Daoy (cell line): ENCODE results near the gene B9D1. TPM values are rescaled to one million over a fixed set of nuclear protein-coding genes. Genes with fewer than 3 reads are reported as not detected.

Experiments
- DNase-seq: peaks from one replicate; pipeline ENCODE4 v3.0.0-alpha.2; 2015; ENCODE audit warnings: low read depth
- total RNA-seq: library from RNA; depleted of rRNA; stranded (reverse); fragments of >200 nt; shearing (Covaris generic); gene quantifications from 2 replicates; pipeline ENCODE4 v1.2.3, GENCODE V29; 2014

Gene B9D1
- total RNA-seq, 1 experiment from 2014 or later, result 33.8 TPM

DNA sequence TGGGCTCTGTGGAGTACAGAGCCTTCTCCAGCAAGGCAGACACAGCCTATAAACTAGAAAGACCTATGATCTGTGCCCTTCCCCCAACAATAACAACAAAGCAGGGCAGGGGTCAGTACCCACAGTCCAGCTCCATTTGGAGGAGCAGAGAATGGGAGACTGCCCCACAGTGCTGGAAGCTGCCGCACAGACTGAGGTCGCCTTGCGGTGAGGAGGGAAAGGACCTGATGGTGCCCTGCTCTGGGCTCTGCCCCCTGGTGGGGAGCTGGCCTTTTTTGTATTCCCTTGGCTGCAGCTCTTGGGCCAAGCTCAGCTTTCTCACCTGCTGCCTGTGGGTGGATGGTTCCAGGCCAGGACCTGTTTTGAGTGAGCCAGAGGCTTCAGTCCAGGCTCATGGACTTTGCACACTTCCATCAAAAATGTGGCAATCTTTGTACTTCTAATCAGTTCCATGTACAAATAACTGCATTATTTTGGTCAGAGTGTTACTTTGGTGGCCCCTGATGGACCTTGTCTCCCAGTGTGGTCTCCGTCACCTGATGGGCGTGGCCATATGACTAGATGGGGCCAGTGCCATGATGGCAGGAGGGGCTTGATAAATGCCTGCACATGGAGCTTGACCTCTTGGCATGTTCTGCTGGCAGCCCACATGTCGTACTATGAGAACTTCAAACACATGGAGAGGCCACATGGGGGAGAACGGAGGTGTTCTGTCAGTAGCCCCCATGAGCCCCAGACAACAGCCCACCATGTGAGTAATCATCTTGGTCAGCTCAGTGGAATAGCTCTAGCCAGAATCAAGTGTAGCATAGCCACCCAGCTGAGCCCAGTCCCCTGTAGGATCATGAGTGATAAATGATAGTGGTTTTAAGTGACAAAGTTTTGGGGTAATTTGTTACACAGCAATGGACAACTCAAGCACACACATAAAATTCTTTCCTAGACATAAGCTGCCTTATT is 24.2 kb downstream of the B9D1 start:
- peak; percentile 46 for DNase-seq

DNA sequence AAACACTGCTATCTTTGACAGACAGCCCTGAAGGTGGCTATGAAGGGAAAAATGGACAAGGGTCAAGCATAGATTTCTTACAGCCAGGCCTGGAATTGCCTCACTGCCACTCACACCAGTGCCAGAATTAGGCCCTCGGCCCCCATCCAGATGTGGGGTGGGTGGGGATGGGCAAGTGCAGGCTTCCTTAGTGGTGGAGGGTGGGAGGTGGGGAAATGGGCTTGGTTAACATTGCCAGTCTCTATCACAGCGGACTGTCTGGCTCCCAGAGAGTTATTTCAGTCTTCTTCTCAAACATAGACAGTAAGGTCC is 24.9 kb downstream of the B9D1 start:
- DNase-seq, result no peak

GRCh38 chr17:19336938-19337711 is 25.4 kb downstream of the B9D1 start:
- no peak for DNase-seq

GRCh38 chr17:19335951-19336631 is 26.4 kb downstream of the B9D1 start:
- no peak for DNase-seq

- no peak for DNase-seq
Observed at GRCh38 chr17:19334331-19334730, 28.2 kb downstream of the B9D1 start.

DNA sequence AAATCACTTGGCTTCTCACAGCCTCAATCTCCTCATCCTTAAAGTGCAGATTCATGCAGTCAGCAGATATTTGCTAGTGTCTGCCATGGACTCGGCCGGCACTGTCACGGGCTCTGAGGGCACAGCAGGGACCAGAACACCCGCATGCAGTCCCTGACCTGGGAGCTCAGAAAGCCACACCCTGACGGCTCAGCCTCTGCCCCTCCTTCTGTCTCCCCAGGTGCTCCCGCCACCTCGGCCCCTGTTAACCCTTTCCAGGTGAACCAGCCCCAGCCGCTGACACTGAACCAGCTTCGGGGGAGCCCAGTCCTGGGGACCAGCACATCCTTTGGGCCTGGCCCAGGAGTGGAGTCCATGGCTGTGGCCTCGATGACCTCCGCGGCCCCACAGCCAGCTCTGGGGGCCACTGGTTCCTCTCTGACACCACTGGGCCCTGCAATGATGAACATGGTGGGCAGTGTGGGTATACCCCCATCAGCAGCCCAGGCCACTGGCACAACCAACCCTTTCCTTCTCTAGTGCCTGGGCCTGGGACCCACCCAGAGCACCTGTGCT is 28.7 kb downstream of the B9D1 start:
- DNase-seq, result no peak

DNA sequence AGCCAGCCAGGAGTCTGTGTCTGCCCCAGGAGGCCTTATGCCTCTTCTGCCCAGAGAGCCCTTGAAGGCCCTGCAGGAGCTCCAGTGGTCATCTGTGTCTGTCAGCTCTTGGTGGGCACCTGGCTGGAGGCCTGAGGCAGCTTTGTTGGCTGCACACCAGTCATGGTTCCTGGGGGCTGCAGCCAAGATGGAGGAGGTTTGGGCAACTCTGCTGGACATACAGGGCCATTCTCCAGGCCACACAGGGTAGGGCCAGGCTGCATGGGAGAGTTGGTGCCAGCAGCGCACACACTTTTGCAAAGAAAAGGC is 29.4 kb downstream of the B9D1 start:
- DNase-seq, result no peak

DNA sequence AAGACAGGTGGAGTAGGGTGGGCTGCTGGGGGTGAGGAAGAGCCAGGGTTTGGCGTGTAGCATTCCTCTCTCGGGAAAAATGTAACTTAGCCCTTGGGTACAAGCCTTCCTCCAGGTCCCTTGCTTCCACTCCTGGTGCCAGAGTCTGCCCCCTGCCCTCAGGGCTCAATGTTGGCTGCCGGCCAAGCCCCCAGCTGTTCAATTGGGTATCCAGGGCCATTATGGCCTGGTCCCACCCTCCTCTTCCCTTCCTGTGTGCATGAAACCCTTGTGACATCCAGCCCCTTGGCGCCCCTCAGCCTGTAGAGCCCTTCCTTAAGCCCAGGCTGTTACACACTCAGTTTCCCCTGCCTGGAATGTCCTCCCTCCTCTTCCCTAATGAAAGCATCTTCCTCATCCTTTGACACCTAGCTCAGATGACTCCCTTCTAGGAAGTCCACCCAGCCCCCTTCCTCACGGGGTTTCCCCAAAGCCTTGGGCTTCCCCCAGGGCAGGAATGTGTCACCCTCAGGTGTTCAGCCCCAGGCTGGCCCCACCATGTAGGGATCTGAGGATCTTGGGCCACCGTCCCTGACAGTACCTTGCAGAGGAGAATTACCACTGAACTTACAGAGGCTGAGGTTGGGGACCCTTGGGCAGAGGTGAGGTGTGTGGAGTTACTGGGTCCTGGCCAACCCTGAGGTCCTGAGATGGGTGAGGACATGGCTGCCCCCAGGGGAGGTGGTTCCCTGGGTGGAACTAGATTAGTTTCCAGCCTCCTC is 30.0 kb downstream of the B9D1 start:
- no peak for DNase-seq

GRCh38 chr17:19331543-19332245 is 30.8 kb downstream of the B9D1 start:
- no peak for DNase-seq

DNA sequence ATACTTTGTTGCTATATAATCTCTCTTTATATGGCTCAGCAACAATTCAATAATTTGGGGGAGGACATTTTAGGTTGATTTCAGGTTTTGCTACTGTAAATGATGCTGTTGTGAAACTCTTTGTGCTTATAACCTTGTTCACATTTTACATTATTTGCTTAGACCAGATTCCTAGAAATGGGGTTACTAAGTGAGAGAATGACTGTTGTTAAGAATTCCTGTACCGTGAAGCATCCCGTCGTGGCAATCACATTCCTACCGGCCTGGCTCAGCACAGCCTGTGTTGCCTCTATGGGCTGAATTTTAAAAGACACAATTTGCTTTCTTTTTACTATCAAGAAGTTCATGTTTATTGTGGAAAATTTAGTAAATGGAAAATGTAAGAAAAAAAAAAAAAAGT is 31.4 kb downstream of the B9D1 start:
- peak; percentile 56 for DNase-seq

- DNase-seq, result no peak
Observed at GRCh38 chr17:19330271-19330670, 32.3 kb downstream of the B9D1 start.

- no peak for DNase-seq
Observed at GRCh38 chr17:19329839-19330238, 32.7 kb downstream of the B9D1 start.

DNA sequence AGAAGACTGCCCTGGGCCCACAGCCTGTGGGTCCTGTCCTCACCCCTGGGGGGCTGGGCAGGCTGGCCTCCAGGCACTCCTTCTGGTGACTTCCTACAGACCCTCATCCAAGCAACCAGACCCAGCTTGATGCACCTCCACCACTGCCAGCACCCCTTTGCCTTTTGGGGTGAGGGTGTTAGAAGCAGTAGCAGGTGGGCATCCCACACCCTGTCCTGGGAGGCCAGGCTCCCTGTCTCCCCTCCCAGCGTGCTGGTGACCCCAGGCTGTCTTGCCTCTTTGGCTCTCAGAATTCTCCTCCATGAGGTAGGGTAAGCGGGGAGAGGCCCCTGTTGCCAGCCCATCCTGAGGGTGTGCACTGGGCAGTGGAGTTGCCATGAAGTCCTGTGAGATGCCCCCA is 33.4 kb downstream of the B9D1 start:
- DNase-seq, result no peak

- no peak for DNase-seq
Observed at GRCh38 chr17:19328441-19329061, 34.0 kb downstream of the B9D1 start.

DNA sequence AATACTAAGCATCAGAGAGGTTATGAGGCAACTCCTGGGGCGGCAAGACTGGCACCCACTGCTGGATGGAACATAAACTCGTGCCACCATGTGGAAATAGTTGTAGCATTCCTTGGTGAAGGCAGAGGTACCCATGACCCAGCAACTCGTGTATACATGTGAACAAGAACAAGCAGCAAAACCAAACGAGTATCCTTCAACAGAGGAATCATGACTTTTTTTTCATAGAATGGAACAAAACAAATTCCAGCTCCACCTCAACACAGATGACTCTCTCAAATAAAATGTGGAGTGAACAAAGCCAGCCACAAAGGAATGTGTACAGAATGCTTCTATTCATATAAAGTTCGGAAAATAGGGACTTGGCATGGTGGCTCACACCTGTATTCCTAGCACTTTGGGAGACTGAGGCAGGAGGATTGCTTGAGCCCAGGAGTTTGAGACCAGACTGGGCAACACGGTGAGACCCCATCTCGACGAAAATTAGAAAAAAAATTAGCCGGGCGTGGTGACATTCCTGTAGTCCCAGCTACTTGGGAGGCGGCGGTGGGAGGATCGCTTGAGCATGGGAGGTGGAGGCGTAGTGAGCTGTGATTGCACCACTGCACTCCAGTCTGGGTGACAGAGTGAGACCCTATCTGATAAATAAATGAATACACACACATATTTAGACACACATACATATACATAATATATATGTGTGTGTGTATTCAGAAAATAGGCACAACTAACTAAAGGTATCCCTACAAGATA is 35.3 kb downstream of the B9D1 start:
- DNase-seq, result peak; percentile 82

GRCh38 chr17:19325542-19325941 is 37.0 kb downstream of the B9D1 start:
- no peak for DNase-seq

DNA sequence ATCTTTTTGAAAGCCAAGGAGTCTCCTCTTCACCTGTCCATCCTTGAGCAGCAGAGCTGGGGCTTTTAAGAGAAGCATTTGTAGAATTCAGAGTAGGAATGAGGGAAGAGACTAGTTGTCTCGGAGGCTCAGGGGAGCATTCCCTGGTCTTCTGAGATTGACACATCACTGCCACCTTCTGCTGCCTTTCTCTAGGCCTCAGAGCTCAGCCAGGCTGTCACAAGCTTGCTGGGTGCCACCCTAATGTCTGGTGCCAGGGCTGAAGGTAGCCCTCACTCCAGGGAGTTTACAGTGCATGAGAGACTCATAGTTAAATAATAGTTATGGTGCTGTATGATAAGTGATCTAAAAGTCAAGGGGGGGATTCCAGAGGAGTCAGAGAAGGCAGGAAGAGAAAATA is 39.7 kb downstream of the B9D1 start:
- no peak for DNase-seq

DNA sequence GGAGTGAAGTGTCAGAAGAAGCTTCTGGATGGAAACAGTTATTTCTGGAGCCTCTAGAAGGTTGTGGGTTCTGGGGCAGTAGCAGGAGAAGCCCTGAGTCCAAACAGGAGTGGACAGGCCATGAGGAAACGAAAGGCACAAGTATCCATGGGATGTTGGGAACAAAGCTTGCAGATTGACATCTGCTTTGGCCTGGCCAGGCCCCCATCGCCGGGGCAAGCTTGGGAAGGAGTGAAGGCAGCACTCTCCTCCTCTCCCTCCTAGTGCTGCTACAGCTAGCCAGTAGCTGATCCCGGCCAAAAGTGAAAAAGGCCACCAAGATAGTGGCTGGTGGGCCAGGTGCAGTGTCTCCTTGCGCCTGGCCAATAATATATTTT is 40.4 kb downstream of the B9D1 start:
- DNase-seq, result no peak

GRCh38 chr17:19321481-19322128 is 40.9 kb downstream of the B9D1 start:
- DNase-seq, result no peak
